GM19240 (cell line): ENCODE measurements around the gene SLC35F2.
"Not testable (repeated sequence)": the region's sequence is repeated elsewhere in the genome, so short reads cannot be mapped to it uniquely, and the experiment has no call there.

Source experiments
- DNase-seq: peaks from one replicate; pipeline ENCODE4 v3.0.0; 2011; ENCODE audit warnings: low spot score; ENCODE audit not compliant: insufficient read length

The SLC35F2 gene

DNA sequence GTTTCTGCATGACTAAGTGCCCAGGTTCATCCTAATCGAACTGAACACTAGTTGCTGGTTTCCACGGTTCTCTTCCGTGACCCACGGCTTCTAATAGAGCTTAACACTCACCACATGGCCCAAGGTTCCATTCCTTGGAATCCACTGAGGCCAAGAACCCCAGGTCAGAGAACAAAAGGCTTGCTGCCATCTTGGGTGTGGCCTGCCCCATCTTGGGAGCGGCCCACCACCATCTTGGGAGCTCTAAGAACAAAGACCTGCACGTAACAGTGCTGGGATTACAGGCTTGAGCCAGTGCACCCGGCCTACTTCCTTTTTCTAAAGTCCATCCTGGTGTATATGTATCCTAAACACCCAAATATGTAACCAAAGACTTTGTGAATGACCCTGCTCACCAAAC, 68.8 kb downstream of the SLC35F2 start:
- no peak for DNase-seq

DNA sequence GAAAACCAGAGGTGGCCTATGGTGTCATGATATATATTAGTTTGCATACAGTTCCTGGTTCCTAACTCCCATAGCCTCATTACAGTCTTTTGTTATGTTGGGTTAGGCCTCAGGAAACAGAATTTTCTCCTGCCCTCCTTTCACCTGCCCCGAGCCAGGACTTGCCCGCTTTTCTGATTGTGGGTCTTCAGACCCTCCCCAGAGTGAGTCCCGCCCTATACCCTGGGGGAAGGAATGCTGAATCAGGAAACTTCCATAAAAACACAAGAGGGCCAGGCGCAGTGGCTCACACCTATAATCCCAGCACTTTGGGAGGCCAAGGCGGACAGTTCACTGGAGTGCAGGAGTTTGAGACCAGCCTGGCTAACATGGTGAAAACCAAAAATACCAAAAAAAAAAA, 70.9 kb downstream of the SLC35F2 start:
- DNase-seq, result no peak

DNA sequence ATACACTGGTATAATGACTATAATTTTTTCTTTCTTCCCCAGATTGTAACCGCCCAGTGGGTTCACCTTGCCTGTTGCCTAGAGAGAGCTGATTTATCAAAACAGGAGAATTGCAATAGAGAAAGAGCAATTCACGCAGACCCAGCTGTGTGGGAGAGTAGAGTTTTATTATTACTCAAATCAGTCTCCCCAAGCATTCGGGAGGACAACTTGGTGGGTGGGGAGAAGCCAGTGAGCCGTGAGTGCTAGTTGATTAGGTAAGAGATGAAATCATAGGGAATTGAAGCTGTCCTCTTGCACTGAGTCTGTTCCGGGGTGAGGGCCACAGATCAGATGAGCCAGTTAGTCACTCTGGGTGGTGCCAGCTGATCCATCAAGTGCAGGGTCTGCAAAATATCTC, 73.2 kb downstream of the SLC35F2 start:
- no peak for DNase-seq

DNA sequence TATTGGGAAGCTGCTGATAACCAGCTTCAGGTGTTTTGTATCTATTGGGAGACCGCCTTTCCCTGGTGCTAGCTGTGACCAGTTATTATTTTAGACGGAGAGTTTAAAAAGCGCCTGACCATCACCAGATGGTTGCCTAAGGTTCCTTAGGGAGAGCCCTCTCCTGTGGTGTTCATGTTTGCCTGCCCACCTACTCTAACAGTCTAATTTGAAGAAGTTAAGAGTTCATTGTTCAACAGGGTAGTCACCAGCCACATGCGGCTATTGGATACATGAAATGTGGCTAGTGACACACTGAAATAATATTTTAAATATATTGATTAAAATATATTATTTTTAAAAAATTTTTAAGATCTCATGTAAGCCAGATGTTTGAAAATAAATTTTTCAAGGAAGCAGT, 75.5 kb downstream of the SLC35F2 start:
- DNase-seq, result no peak

DNA sequence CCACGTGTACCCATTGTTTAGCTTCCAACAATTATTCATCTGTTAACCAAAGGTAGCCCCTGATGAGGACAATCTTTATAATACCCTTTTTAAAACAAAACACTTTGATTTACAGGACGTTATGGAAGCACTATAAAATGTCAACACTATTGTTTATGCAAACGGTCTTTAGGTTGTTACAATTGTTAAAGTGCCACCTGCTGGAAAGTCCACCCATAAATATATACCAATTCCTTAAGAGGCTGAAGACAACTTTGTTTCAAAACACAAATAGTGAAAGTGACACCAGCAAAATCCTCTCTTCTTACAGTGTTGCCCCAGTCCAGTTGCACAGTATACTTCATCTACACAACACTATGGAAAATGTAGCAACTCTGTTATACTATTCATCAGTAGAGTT, 77.8 kb downstream of the SLC35F2 start:
- DNase-seq, result no peak

DNA sequence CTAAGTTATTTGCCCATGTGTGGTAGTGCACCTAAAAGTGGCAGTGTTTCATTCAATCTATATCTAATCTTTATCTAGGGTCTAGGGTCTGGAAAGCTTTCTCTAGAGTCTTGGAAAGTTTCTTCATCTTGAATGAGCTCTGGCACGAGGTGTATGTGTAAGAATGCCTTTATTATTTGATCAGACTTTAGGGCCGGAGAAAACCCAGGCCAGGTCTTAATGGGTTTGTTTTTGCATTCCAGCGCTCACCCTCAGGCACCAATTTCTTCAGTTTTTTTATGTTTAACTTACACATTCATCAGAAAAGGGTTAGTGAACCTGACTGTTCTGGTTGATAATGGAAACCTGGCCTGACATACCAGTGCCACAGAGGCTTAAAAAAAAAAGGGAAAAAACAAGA, 78.5 kb downstream of the SLC35F2 start:
- no peak for DNase-seq

DNA sequence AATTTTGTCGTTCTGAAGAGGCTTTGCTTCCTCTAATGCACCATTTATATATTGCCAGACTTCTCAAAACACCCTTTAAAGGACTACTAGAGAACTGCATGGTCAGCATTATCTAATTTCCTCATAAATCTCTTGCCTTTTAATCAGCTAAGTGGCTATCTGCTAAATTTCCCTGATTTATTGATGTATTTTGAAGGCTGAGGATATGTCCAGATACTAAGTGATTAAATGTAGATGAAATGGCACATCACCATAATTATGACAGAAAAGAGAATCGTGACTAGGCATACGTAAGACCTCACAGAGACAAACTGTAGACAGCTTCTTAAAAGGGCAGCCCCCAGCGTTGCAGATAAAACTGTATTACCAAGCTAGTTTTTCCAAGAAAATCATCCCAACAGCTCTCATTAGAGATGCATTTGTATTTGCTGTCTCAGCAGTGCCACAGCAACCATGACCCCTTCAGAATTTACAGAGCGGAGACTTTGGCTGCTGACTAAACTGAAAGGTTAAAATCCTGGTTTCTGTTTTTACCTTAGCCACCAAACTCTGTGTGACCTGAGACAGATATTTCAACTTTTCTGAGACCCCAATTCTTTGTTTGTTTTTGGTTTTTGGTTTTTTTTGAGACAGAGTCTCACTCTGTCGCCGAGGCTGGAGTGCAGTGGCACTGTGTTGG, 79.6 kb downstream of the SLC35F2 start:
- DNase-seq, result no peak

DNA sequence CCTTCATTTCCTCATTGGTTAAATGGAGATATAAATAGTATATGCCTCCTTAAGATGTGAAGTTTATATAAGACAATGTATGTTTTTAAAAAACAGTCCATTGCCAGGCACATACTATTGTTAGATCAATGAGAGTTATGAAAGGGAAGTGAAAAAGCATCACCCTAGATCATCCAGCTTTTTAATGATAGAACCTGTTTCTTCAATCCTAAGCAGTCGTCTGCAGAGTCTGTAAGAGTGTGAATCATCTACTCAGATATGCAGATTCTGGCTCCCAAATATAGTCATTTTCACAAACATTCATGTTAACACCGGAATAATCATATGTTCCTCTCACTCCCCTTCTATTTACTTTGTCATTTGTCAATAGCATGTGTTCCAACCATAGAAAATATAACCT, 81.5 kb downstream of the SLC35F2 start:
- DNase-seq, result no peak

DNA sequence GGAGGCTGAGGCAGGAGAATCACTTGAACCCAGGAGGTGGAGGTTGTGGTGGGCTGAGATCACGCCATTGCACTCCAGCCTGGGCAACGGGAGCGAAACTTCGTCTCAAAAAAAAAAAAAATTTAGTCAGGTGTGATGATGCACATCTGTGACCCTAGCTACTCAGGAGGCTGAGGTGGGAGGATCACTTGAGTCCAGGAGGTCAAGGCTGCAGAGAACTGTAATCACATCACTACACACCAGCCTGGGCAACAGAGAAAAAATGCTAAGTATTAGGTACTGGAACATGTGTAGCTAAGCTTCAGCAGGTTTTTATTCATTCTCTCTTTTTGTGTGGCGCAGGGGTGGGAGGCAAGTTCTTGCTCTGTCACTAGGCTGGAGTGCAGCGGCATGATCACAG, 82.5 kb downstream of the SLC35F2 start:
- DNase-seq, result no peak

DNA sequence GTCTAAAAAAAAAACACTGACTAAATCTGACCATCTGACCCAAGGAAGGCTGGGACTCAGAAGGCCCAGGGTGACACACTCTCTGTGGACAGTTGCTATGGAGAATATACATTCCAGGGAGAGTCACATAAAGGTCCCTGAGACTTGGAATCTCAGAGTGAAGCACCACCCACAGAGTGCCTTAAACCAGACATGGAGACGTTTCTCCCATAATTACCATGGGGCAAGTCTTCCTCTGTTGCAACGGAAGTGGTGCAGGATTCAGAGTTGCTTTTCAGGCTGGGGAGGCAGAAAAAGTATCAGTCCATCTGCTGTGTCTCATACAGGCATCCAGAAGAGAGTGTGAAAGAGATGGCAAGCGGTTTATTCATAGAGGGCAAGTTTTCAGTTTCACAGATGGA, 88.0 kb downstream of the SLC35F2 start:
- DNase-seq, result no peak

DNA sequence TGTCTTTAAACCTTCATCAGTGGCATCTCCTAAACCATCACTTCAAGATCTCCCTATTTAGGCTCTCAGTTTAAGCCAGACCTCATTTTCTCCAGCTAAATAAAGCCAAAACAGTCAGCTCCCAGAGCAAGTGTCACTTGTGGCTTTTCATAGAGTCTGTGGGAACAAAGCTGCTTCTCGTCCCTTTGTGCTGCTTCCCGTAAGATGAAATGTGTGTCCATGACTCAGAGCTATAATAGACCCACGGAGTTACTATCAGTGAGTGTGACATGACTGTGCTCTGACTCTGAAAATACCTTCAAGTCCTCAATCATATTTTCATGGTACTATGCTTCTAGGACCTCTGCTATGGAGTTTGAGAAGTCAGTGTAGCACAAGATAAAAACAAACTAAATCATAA, 89.4 kb downstream of the SLC35F2 start:
- DNase-seq, result no peak

DNA sequence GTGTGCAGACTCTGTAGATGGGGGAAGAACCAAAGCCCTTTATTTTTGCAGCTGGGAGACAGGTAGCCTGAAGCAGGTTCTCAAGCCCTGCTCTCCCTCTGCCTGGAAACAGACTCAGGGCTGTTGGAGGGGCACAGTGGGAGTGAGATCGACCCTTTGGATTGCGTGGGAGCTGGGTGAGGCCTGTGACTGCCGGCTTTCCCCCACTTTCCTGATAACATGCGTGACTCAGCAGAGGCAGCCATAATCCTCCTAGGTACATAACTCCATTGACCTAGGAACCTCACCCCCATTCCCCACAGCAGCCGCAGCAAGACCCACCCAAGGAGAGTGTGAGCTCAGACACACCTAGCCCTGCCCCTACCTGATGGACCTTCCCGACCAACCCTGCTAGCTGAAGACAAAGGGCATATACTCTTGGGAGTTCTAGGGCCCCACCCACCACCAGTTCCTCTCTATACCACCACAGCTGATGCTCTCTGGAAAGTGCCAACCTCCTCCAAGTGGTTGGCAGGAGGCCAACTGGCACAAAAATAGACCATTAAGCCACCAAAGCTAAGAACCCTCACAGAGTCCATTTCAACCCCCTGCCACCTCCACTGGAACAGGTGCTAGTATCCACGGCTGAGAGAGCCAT, 99.8 kb downstream of the SLC35F2 start:
- not testable (repeated sequence) for DNase-seq

DNA sequence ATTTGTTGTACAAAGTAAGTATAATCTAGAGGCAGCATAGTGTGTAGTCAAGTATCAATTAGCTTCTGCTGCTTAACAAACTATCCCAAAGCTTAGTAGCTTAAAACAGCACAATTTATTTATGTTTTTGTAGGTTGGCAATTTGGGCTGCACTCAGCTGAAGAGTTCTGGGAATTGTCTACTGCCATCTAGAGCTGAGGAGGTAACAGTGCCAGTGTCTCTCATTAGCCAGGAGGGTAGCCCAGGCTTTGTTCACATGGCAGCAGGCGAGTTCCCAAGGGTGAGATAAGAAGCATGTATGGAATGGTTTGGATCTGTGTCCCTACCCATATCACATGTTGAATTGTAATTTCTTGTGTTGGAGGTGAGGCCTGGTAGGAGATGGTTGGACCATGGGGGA, 100.9 kb downstream of the SLC35F2 start:
- DNase-seq, result no peak

DNA sequence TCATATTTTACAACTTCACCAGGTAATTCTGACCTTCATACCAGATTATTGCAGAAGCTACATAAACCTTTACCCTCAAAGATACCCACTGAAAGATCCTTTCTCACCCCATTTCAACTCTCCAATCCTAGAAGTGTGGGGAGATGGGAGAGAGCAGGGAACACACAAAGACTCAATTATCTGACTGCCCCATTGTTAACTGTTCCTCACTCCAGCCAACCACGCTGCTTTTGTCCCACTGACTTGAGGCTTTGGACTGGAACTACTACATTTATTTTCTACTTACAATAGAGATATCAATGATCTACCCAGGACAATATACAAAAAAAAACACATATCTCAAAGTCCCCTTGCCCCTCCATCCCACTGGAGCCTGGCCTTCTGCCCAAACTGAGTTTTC, 102.0 kb downstream of the SLC35F2 start:
- DNase-seq, result no peak

DNA sequence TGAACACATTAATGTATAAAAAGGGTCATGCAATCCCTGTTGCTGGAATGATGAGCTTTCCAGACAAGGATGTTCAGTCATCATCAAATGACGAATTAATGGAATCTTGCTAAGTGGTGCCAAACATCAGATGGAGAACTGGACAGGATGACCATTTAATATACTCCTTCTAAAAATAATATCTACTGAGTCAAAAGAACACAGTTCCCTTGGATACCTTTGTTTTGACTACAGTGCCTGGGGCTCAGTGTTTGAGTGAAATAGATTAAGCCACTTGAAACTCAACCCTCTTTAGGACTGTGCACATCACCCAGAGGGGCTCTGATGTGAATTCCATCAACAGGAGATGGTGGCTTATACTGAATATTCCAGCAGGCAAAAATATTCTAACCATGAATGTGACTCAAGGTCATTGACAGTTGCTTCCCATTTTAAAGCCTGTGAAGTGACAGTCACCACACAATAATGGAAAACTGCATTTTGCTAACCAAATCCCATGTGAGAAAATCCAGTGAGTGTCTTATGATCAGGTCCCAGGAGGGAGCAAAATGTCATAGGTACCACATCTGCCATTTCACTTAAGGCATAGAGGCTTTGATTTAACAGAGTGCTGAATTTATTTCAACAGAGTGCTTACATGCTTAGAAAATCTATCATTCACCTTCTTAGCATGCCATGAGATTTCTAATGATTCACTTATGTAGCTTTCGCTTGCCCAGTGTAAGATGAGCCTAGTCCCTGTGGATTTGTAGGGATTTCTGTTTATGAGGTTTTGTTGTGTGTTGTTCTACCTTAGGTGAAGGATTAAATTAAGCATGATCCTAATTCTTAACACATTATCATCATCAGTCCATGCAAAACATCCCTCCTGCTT, 105.4 kb downstream of the SLC35F2 start:
- DNase-seq, result no peak

DNA sequence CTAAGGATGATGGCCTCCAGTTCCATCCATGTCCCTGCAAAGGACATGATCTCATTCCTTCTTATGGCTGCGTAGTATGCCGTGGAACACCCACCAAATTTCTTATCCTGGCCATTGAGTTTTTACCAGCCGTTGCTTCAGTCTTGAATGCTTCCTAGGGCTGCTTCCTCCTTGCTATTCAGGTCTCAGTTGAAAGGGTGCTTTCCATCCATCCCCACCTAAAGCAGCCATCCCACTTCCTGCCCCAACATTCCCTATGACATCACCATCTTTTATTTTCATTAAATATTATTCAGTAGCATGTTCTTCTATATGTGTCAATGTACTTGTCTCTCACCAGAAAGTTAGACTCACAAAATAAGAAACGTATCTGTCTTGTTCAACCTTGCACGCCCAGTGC, 106.1 kb downstream of the SLC35F2 start:
- DNase-seq, result no peak

DNA sequence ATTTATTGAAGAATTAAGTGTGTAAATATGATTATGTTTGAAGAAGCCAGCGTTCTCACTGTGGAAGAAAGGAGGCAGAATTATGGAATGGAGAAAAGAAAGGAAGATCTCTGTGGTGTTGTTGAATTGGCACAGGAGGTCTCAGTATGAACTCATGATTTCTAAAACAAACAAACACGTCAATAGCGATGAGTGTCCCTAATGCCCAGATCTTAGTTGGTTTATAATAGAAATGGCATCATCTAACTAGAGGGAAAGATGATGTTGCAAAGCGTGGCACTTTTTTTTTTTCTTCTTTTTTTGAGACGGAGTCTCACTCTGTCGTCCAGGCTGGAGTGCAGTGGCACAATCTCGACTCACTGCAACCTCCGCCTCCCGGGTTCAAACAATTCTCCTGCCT, 107.5 kb downstream of the SLC35F2 start:
- no peak for DNase-seq

DNA sequence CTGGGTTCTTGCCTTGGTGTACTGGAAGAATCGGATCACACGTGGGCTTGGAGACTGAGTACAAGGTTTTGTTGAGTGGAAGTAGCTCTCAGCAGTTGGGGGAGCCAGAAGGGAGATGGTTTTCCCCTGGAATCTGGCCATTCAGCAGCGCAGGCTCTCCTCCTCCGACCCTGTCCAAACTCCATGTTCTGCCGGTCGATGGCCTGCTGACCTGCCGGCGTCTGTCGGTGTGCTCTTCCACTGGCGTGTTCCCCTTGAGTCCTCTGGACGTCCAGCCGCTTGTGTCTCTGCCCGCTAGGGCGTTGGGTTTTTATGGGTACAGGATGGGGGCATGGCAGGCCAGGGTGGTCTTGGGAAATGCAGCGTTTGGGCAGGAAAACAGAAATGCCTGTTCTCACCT, 108.3 kb downstream of the SLC35F2 start:
- DNase-seq, result no peak

DNA sequence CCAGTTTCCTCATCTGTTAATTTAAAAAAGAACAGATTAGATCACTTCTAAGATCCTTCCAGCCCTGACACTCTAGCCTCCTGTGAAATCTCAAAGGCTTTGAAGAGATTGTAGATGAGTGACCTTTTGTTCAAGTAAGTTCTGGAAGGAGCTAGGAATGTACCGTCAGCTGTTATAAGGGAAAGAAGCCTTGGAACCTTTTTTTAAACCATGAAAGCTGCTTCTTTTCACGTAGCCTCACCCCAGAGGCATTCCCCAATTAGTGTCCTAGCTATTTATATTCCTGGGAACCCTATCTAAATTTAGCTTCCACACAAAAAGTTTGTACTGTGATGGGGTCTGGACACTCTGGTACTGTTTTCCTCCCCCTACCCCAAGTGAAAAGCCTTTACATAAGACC, 111.0 kb downstream of the SLC35F2 start:
- DNase-seq, result no peak

DNA sequence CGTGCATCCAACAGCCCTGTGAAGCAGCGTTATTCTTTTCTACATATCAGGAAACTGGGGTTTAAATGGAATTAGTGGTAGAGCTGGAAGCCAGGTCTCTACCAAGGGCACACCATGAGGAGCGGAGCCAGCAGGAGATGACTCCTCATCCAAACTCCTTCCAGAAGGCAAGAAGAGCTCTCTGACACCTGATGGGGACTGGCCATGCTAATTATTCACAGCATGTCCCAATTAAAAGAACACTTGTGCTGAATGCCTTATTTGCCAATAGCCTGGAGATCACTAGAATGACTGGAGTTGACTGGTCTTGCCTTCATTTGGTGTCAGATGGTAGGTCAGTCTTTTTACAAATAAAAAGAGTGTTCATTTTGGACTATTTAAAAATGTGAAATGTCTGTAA, 113.9 kb downstream of the SLC35F2 start:
- no peak for DNase-seq

DNA sequence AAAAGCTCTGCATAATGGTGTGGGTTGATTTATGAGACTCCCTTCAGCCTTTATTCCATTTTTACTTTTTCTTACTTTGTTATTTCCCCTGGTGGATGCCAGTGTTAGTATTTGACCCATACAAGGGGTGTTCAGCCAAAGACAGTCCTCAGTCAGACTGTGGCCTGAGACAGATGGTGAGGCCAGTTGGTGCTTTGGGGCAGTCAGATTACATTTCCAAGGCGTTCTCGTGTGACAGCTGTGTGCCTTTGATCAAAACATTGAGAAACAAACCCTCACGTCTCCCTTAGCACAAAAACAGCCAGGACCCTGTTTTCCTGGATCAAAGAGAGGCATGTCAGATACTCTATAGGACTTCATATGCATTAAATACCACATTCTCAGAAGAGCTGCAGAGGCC, 115.4 kb downstream of the SLC35F2 start:
- no peak for DNase-seq

DNA sequence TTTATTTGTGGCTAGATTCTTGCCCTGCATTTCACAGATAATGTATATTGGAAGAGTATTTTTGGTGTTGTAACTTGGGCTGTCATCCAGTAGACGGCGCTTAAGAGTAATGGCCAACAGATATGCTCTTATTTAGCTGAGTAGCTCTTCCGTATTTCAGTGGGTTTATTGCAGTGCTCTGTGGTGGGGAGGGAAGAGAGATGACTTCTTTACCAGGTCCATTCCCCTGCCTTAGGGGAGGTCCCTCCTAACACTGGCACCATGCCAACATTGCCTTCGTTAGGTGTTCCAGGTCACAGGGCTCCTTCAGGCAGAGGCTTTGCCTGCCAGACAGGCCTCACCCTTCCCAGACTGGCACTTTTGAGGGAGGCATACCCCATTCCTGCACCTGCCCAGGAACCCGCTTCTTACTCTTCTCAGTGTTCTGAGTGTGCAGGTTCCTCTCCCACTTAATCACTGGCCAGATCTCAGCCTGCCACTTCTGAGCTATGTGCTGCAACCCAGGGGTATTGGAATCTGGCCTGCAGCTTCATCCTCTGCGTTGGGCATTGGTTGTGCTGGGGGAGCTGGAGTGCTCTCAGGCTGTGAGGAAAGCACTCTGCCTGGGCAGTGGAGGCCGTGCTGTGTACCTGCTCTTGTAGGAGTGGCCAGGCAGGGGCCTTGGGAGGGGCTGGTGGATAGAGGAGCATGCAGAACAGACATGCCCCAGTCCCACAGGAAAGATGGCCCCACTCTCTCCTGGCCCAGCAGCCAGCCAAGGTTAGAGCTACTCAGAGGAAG, 117.4 kb downstream of the SLC35F2 start:
- DNase-seq, result no peak
